K562 (cell line): ENCODE measurements around the gene DYRK1A. TPM values are rescaled to one million over a fixed set of nuclear protein-coding genes. Genes with fewer than 3 reads are reported as not detected.

ENCODE experiments used
- ATAC-seq: fragments of 200-7000 bp; cut with Tn5 transposase; 3 replicates; pipeline ENCODE4 v1.9.1; 2020; ENCODE audit warnings: moderate library complexity
- BruUV-seq: library from RNA; stranded (reverse); fragments of 400-500 nt; replicated peaks from 2 replicates; lab custom pipeline; 2021; lab: Mats Ljungman, UMichigan
- CTCF ChIA-PET: fragments of 300-600 bp; formaldehyde crosslinking; extraction: SDS; loops from one replicate; lab custom pipeline; 2021; ENCODE audit warnings: low intra/inter-chr PET ratio; lab: Yijun Ruan, JAX
- POLR2A ChIA-PET: fragments of 300-600, 350-650 bp; sonication (Branson Sonifier 250); formaldehyde crosslinking; extraction: SDS; loops from one replicate; lab custom pipeline; 2021; ENCODE audit warnings: antibody characterized with exemption, inconsistent platforms; lab: Yijun Ruan, JAX
- DNase-seq, 4 experiments: peaks; one replicate each; pipeline versions ENCODE4 v3.0.0 to v3.0.0-alpha.2; 2011 to 2018; ENCODE audit warnings: low spot score in 3 of 4, mixed read lengths in 3 of 4; ENCODE audit errors: extremely low read depth in 1 of 4
- FAIRE-seq: peaks from 2 replicates; lab custom pipeline; 2011; peaks lifted over from hg19 to GRCh38; lab: Jason Lieb, UNC
- H2AFZ ChIP-seq: 2 replicates; pipeline ENCODE4 v1.6.0; 2011; ENCODE audit warnings: low read depth, low read length, control low read depth, inconsistent platforms
- H3K27ac ChIP-seq: fragments of 200-600 bp; 3 replicates; pipeline ENCODE4 v1.8.0; 2011; ENCODE audit warnings: low read depth, mild to moderate bottlenecking, control low read depth, inconsistent platforms, low read length, moderate library complexity, mixed read lengths; ENCODE audit errors: extremely low read depth
- H3K27me3 ChIP-seq, 2 experiments: fragments of 300-600 bp in 1 of 2; 2 replicates in 1 of 2; 3 replicates in 1 of 2; pipeline versions ENCODE4 v1.6.0 to v1.8.0; 2011; ENCODE audit warnings: inconsistent platforms in 2 of 2, low read length in 2 of 2, mild to moderate bottlenecking in 1 of 2, mixed read lengths in 1 of 2, moderate library complexity in 1 of 2; ENCODE audit not compliant: control insufficient read depth in 2 of 2, insufficient read depth in 2 of 2
- H3K36me3 ChIP-seq: fragments of 300-600 bp; 3 replicates; pipeline ENCODE4 v1.8.0; 2011; ENCODE audit warnings: mild to moderate bottlenecking, low read length, inconsistent platforms; ENCODE audit not compliant: control insufficient read depth, insufficient read depth
- H3K4me1 ChIP-seq, 2 experiments: fragments of 200-600 bp in 1 of 2; replicated peaks in 1 of 2; 2 replicates in 1 of 2; 3 replicates in 1 of 2; pipeline versions ENCODE4 v1.5.1 to v1.8.0; 2011; ENCODE audit warnings: inconsistent platforms in 2 of 2, low read length in 2 of 2, mild to moderate bottlenecking in 1 of 2, mixed read lengths in 1 of 2, moderate library complexity in 1 of 2; ENCODE audit not compliant: control insufficient read depth in 2 of 2, insufficient read depth in 2 of 2
- H3K4me2 ChIP-seq: 2 replicates; pipeline ENCODE4 v1.6.1; 2011; ENCODE audit warnings: low read length, control low read depth, inconsistent platforms, mixed read lengths; ENCODE audit not compliant: insufficient read depth
- H3K4me3 ChIP-seq: fragments of 200-600 bp; sonication (generic), shearing (Covaris generic); 2 replicates; pipeline ENCODE4 v1.5.1; 2016; ENCODE audit warnings: control low read depth, inconsistent platforms
- H3K79me2 ChIP-seq: fragments of 200-600 bp; 3 replicates; pipeline ENCODE4 v1.8.0; 2011; ENCODE audit warnings: low read length, inconsistent platforms; ENCODE audit not compliant: control insufficient read depth, insufficient read depth
- H3K9ac ChIP-seq, 2 experiments: 2 replicates each; pipeline versions ENCODE4 v1.6.0 to v1.6.1; 2011; ENCODE audit warnings: low read depth in 2 of 2, low read length in 2 of 2, control low read depth in 1 of 2, inconsistent platforms in 1 of 2, mild to moderate bottlenecking in 1 of 2, mixed read lengths in 1 of 2; ENCODE audit not compliant: insufficient read depth in 1 of 2
- H3K9me1 ChIP-seq: one replicate; pipeline ENCODE4 v1.6.0; 2011; ENCODE audit warnings: inconsistent platforms, mild to moderate bottlenecking, low read length, moderate library complexity; ENCODE audit not compliant: control insufficient read depth, insufficient read depth
- H3K9me3 ChIP-seq: replicated peaks from 2 replicates; pipeline ENCODE4 v1.5.1; 2011; ENCODE audit warnings: low read depth, low read length, inconsistent platforms; ENCODE audit not compliant: control insufficient read depth, insufficient read depth
- H4K20me1 ChIP-seq: replicated peaks from 2 replicates; pipeline ENCODE4 v1.6.1; 2011; ENCODE audit warnings: low read length, inconsistent platforms, mixed read lengths; ENCODE audit not compliant: control insufficient read depth, insufficient read depth
- CEBPB ChIP-seq: fragments of 450-650 bp; IDR thresholded peaks from 2 replicates; pipeline ENCODE4 v1.6.1; 2016; ENCODE audit warnings: missing genetic modification characterization, missing compliant biosample characterization
- EHMT2 ChIP-seq: fragments of 450-650 bp; IDR thresholded peaks from 2 replicates; pipeline ENCODE4 v1.6.1; 2018; ENCODE audit warnings: antibody characterized with exemption
- GTF2E2 ChIP-seq: fragments of 200-800 bp; sonication (Bioruptor generic); IDR thresholded peaks from 2 replicates; pipeline ENCODE4 v1.6.1; 2016; ENCODE audit warnings: missing genetic modification characterization, missing compliant biosample characterization
- HMBOX1 ChIP-seq: sonication (generic); IDR thresholded peaks from 2 replicates; pipeline ENCODE4 v1.6.1; 2016
- HNRNPLL ChIP-seq: fragments of 200-400 bp; formaldehyde crosslinking; IDR thresholded peaks from 2 replicates; pipeline ENCODE4 v1.6.1; 2017; ENCODE audit warnings: low read length, low read depth, mild to moderate bottlenecking; ENCODE audit not compliant: poor library complexity, severe bottlenecking
- NUFIP1 ChIP-seq: fragments of 450-650 bp; IDR thresholded peaks from 2 replicates; pipeline ENCODE4 v1.6.1; 2018; ENCODE audit not compliant: partially characterized antibody
- PKNOX1 ChIP-seq: fragments of 450-650 bp; IDR thresholded peaks from 2 replicates; pipeline ENCODE4 v1.6.1; 2016
- POLR2A ChIP-seq: fragments of 450-650 bp; conservative IDR thresholded peaks from 2 replicates; pipeline ENCODE4 v1.6.1; 2016
- PRDM10 ChIP-seq: fragments of 450-650 bp; IDR thresholded peaks from 2 replicates; pipeline ENCODE4 v1.6.1; 2018; ENCODE audit not compliant: partially characterized antibody
- RFX7 ChIP-seq: fragments of 250-450 bp; sonication (Bioruptor Pico); IDR thresholded peaks from 2 replicates; pipeline ENCODE4 v1.5.1; 2021; ENCODE audit warnings: mild to moderate bottlenecking
- TAF1 ChIP-seq: IDR thresholded peaks from 2 replicates; pipeline ENCODE4 v1.6.1; 2011; ENCODE audit warnings: mild to moderate bottlenecking, low read length, moderate library complexity; ENCODE audit not compliant: insufficient read depth, control insufficient read depth, severe bottlenecking; ENCODE audit errors: extremely low read depth
- ZFP30 ChIP-seq: fragments of 250-450 bp; sonication (Bioruptor Pico); IDR thresholded peaks from 2 replicates; pipeline ENCODE4 v1.8.0; 2022; ENCODE audit warnings: moderate library complexity, mild to moderate bottlenecking, inconsistent platforms, borderline replicate concordance
- WGBS: fragments of 100-300 bp; shearing (Covaris generic); methylation state at CpG from one replicate; pipeline ENCODE4 v1.1.6; 2016; ENCODE audit warnings: low coverage, mixed read lengths; ENCODE audit not compliant: insufficient coverage; ENCODE audit errors: missing lambda C conversion rate; 5-methylcytosine and 5-hydroxymethylcytosine counted together
- in situ Hi-C: fragments of 300-500 bp; cut with MboI; formaldehyde crosslinking; loops from 4 replicates; pipeline ENCODE4 v1.15.0; 2018; ENCODE audit warnings: inconsistent platforms, mixed read lengths
- intact Hi-C: fragments of 100-400 bp; cut with micrococcal nuclease; formaldehyde crosslinking; loops from 2 replicates; pipeline ENCODE4 v1.14.2; 2022
- polyA plus RNA-seq, 8 experiments: library from polyadenylated mRNA; depleted of rRNA in 4 of 8; stranded (reverse) in 5 of 8; unstranded in 3 of 8; fragments of >200 nt; fragmentation: Nextera tagmentation in 2 of 8; fragmentation: Illumina TruSeq in 1 of 8; extraction: Ambion mirVana in 2 of 8; extraction: Trizol in 1 of 8; gene quantifications; 2 replicates each; pipeline versions ENCODE4 v1.2.1 to v1.2.3, GENCODE V29; 2011 to 2014; ENCODE audit warnings: inconsistent platforms in 1 of 8, missing spikeins in 1 of 8
- total RNA-seq, 7 experiments: library from RNA; depleted of rRNA in 6 of 7; stranded (reverse); fragments of >200 nt in 6 of 7; fragmentation: Illumina TruSeq in 2 of 7; extraction: Trizol in 2 of 7; gene quantifications; 2 replicates each; pipeline versions ENCODE4 v1.2.1 to v1.2.3, GENCODE V29; 2011 to 2021; ENCODE audit warnings: low replicate concordance in 1 of 7
- TF ChIP-seq, protein P1 (sequence below): fragments of 250-450 bp; sonication (Bioruptor Pico); IDR thresholded peaks from 2 replicates; pipeline ENCODE4 v1.5.0; 2020; ENCODE audit warnings: mild to moderate bottlenecking

The DYRK1A gene
- total and polyA plus RNA-seq, 9 of the 15 experiments (the other 6 are each of a cell fraction or from before 2014, with no cell fraction given) = 3.7 to 64.8 (median 42.3) TPM

DNA sequence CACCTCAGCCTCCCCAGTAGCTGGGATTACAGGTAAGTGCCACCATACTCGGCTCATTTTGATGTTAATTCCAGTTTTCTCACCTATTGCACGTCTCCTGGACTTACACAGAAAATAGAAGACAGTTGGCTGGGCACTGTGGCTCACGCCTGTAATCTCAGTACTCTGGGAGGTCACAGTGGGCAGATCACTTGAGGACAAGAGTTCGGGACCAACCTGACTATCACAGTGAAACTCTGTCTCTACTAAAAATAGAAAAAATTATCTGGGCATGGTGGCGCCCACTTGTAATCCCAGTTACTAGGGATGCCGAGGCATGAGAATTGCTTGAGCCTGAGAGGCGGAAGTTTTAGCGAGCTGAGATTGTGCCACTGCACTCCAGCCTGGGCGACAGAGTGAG lies 44.1 kb downstream of the DYRK1A start (continued):
- no peak for TF ChIP-seq PKNOX1
- TF ChIP-seq, protein P1, sequence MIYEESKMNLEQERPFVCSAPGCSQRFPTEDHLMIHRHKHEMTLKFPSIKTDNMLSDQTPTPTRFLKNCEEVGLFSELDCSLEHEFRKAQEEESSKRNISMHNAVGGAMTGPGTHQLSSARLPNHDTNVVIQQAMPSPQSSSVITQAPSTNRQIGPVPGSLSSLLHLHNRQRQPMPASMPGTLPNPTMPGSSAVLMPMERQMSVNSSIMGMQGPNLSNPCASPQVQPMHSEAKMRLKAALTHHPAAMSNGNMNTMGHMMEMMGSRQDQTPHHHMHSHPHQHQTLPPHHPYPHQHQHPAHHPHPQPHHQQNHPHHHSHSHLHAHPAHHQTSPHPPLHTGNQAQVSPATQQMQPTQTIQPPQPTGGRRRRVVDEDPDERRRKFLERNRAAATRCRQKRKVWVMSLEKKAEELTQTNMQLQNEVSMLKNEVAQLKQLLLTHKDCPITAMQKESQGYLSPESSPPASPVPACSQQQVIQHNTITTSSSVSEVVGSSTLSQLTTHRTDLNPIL (CRISPR knock-in tag) = no peak
- no peak for TF ChIP-seq ZFP30 (CRISPR knock-in tag)
- no peak for TF ChIP-seq TAF1
- no peak for TF ChIP-seq HNRNPLL

DNA sequence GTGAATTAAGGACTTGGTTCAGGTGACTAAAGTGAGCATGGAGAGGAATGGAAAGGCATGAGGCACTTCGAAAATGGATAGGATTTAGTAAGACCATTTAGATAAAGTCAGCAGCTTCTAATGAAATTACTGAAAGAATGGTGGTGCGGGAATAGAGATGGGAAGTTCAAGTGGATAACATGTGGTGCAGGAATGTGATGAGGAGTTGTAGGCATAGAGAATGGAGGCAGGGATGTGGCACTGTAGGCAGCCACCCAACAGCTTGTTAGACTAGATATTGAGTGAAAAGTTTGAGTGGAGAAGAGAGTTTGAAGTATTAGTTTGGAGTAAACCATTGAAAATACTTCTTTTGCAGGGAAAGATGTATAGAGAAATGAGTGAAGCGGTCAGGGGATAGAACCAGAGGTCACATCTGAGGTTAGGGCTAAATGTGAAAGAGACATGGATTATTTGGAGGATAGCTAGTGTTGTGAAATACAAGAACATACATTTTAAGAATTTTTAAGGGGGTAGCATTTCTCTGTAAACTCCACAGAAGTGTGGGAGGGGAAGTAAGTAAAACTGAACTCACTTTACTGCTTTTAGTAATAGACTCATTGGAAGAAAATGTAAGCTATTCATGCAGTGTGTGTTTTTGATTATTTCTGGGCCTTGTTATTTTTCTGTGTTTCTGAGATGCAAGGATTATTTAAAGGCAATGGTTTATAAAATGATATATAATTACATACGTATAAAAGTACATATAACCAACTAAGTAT lies 46.2 kb downstream of the DYRK1A start:
- Histone ChIP-seq H3K27ac (peak overlapping the region; percentile 5; the same call in 1 of the 3 replicates), H3K9ac (no peak overlapping the region)

More for the DNA sequence above, 46.2 kb downstream of the DYRK1A start:
- no peak overlapping the region for H3K4me2 ChIP-seq
- intact Hi-C loops (no loop called here), in situ Hi-C loops (no loop called here)
- peaks cover 100% of the 10 kb centered on the region for H3K79me2 ChIP-seq
- H3K27me3 ChIP-seq = no peaks in the 10 kb centered on the region
- H3K4me1 ChIP-seq = peaks cover 5 to 50% of the 10 kb centered on the region in 2 experiments
- ChIA-PET CTCF (no interaction called here), POLR2A (interaction anchor here (0.6 to 2.5 kb wide), 9 partner anchors 11 to 134 kb away, joined by 3 to 7 read pairs (median 4); no protein-coding TSS in a partner anchor)
- H3K36me3 ChIP-seq = no peaks in the 10 kb centered on the region; the same call in 2 of the 3 replicates
- WGBS = 63% methylated on average over 4 of the region's 4 CpGs
- no peak for DNase-seq
- peaks cover 49% of the 10 kb centered on the region for H4K20me1 ChIP-seq
- peak; percentile 37 for FAIRE-seq
- no peak overlapping the region for H3K4me3 ChIP-seq
- no peak for ATAC-seq
- BruUV-seq = no TSS peak
- H3K9me1 ChIP-seq = peaks cover 5% of the 10 kb centered on the region
- H2AFZ ChIP-seq = no peak overlapping the region
- TF ChIP-seq GTF2E2 (tag) (no peak), EHMT2 (peak; percentile 26; the same call in 1 of the 2 replicates), HMBOX1 (0 out of 2 replicates have a peak, but pooled peaks have one; percentile 29), NUFIP1 (no peak), CEBPB (tag) (peak; percentile 38; the same call in 1 of the 2 replicates), PRDM10 (peak; percentile 21), POLR2A (0 out of 2 replicates have a peak, but pooled peaks have one; percentile 24), RFX7 (CRISPR knock-in tag) (no peak)
- TF ChIP-seq, all 486 proteins: peak for 5
- H3K9me3 ChIP-seq = no peaks in the 10 kb centered on the region
